Lower lobe of right lung (tissue), 2 donors: ENCODE data around the gene SAPCD2. TPM values are rescaled to one million over a fixed set of nuclear protein-coding genes. Genes with fewer than 3 reads are reported as not detected.

Experiments
- ATAC-seq, 2 donors: fragments of 200-7000 bp; cut with Tn5 transposase; one replicate each; pipeline ENCODE4 v1.9.1; 2020 to 2022; ENCODE audit warnings: mild to moderate bottlenecking in 2 of 2, moderate library complexity in 2 of 2
- DNase-seq: peaks from one replicate; pipeline ENCODE4 v3.0.0-alpha.2; 2020
- H3K27ac ChIP-seq: fragments of 200-600 bp; one replicate; pipeline ENCODE4 v1.8.0; 2022
- H3K27me3 ChIP-seq: fragments of 200-600 bp; one replicate; pipeline ENCODE4 v1.8.0; 2022; ENCODE audit warnings: low read depth
- H3K36me3 ChIP-seq: fragments of 200-600 bp; one replicate; pipeline ENCODE4 v1.8.0; 2022; ENCODE audit warnings: mild to moderate bottlenecking
- H3K4me1 ChIP-seq: fragments of 200-600 bp; one replicate; pipeline ENCODE4 v1.8.0; 2022
- H3K4me3 ChIP-seq: fragments of 200-600 bp; one replicate; pipeline ENCODE4 v1.8.0; 2022; ENCODE audit warnings: mild to moderate bottlenecking
- H3K9me3 ChIP-seq: fragments of 200-600 bp; one replicate; pipeline ENCODE4 v1.8.0; 2022
- intact Hi-C: fragments of 100-400 bp; cut with DNase I; formaldehyde crosslinking; loops from one replicate; pipeline ENCODE4 v1.11.0; 2022
- total RNA-seq: library from RNA; stranded (reverse); fragmentation: NEBNext Ultra II Directional; extraction: Animal tissue kit (Norgen Biotek cat#: 25700); gene quantifications from one replicate; pipeline ENCODE4 v1.2.1, GENCODE V29; 2021
- TF ChIP-seq, protein P1 (sequence below): fragments of 200-600 bp; IDR thresholded peaks from one replicate; pipeline ENCODE4 v1.8.0; 2022; ENCODE audit warnings: antibody characterized with exemption, mild to moderate bottlenecking
- donor health status: DM: no; HTN: yes; CAD: no; lungs with severe emphysema.

SAPCD2 gene
- total RNA-seq, 1 donor from 2014 or later: 0.86 TPM

- H3K4me1 ChIP-seq: peaks cover 15% of the 10 kb centered on the region
- TF ChIP-seq, protein P1, sequence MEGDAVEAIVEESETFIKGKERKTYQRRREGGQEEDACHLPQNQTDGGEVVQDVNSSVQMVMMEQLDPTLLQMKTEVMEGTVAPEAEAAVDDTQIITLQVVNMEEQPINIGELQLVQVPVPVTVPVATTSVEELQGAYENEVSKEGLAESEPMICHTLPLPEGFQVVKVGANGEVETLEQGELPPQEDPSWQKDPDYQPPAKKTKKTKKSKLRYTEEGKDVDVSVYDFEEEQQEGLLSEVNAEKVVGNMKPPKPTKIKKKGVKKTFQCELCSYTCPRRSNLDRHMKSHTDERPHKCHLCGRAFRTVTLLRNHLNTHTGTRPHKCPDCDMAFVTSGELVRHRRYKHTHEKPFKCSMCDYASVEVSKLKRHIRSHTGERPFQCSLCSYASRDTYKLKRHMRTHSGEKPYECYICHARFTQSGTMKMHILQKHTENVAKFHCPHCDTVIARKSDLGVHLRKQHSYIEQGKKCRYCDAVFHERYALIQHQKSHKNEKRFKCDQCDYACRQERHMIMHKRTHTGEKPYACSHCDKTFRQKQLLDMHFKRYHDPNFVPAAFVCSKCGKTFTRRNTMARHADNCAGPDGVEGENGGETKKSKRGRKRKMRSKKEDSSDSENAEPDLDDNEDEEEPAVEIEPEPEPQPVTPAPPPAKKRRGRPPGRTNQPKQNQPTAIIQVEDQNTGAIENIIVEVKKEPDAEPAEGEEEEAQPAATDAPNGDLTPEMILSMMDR: no peak
- no peak for DNase-seq
- no peak overlapping the region for H3K4me3 ChIP-seq
- H3K36me3 ChIP-seq: peaks cover 54% of the 10 kb centered on the region
- H3K27ac ChIP-seq: no peak overlapping the region
- no peaks in the 10 kb centered on the region for H3K27me3 ChIP-seq
- ATAC-seq: no peak
- intact Hi-C loops: no loop called here
- H3K9me3 ChIP-seq: no peaks in the 10 kb centered on the region
These were observed 9.0 kb upstream of the SAPCD2 start for GRCh38 chr9:137079401-137079787.

- TF ChIP-seq, protein P1: no peak
- Histone ChIP-seq H3K27me3 (no peaks in the 10 kb centered on the region), H3K36me3 (peaks cover 54% of the 10 kb centered on the region), H3K4me1 (peaks cover 15% of the 10 kb centered on the region), H3K9me3 (no peaks in the 10 kb centered on the region), H3K4me3 (peak overlapping the region; percentile 76), H3K27ac (no peak overlapping the region)
- peak; percentile 49 for DNase-seq
- intact Hi-C loops: no loop called here
- ATAC-seq: no peak
These were observed 8.5 kb upstream of the SAPCD2 start for GRCh38 chr9:137078701-137079400.

DNA sequence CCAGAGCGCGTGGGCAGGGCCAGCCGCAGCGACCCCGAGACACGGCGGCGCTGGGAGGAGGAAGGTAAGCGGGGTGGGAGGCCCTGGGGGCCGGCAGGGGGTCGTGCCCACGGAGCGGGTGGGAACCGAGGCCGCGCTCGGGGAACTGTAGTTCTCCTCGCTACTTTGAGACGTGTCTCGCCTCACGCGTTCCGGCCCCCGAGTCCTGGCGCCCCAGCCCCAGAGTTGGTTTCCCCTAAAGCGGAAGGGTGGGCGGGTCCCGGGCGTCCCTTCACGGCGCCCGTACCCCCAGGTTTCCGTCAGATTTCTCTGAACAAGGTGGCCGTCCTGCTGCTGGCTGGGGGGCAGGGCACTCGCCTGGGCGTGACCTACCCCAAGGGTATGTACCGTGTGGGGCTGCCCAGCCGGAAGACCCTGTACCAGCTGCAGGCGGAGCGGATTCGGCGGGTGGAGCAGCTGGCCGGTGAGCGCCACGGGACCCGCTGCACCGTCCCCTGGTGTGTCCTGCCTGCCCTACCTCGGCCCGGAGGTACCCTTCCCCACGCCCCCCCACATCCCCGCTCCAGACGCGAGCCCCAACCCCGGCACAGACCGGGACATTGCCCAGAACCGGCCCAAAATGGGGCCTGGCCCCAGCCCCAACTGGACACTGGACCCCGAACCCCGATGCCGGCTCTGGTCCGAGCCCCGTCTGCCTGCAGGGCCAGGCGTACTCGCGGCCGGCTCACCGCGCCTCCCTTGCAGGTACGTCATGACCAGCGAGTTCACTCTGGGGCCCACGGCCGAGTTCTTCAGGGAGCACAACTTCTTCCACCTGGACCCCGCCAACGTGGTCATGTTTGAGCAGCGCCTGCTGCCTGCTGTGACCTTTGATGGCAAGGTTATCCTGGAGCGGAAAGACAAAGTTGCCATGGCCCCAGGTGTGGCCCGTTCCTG is 7.7 kb upstream of the SAPCD2 start:
- Histone ChIP-seq H3K9me3 (no peaks in the 10 kb centered on the region), H3K4me3 (peak overlapping the region; percentile 76), H3K27ac (peak overlapping the region; percentile 41), H3K4me1 (peaks cover 15% of the 10 kb centered on the region), H3K27me3 (no peaks in the 10 kb centered on the region), H3K36me3 (peaks cover 46% of the 10 kb centered on the region)
- DNase-seq: peak; percentile 71
- peak; percentile 6 to 10 for ATAC-seq
- TF ChIP-seq, protein P1: no peak
- intact Hi-C loops: no loop called here

DNA sequence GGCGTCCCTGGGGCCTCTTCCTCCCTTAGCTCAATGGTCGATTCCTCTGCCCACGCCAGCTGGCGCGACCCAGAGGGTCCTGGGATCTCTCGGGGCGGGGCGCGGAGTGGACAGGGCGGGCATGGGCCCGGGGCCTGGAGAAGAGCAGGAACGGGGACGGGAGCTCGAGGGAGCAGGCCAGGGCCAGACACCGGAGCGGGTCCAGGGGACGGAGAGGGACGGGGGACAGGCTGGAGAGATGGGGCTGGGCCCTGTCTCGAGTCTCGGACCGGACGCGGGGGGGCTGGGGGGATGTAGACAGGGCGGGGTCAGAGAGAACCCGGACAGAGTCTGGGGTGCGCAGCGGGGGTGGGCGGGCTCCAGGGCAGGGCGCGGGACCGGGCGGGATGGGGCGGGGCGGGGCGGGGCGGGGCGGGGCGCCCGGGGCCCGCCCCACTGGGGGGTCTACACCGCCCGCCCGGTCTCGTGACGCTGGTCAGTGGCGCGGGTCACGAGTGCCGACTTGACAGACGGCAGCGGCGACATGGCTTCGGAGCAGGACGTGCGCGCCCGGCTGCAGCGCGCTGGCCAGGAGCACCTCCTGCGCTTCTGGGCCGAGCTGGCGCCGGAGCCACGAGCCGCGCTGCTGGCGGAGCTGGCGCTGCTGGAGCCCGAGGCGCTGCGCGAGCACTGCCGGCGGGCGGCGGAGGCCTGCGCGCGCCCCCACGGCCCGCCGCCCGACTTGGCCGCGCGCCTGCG is 6.8 kb upstream of the SAPCD2 start, which contains the start of gene UAP1L1:
Gene UAP1L1 (plus strand): TSS at position 508 of the 738 bp plus-strand sequence. CDS start 16 bp downstream, at position 524.
- Histone ChIP-seq H3K27me3 (no peaks in the 10 kb centered on the region), H3K4me1 (peaks cover 15% of the 10 kb centered on the region), H3K9me3 (no peaks in the 10 kb centered on the region), H3K27ac (peak within 1 kb of the TSS; percentile 78), H3K36me3 (peaks cover 38% of the 10 kb centered on the region), H3K4me3 (peak within 1 kb of the TSS; percentile 76)
- TF ChIP-seq, protein P1: no peak
- ATAC-seq (peak; percentile 74 to 79), DNase-seq (peak; percentile 92)
- intact Hi-C loops: no loop called here

GRCh38 chr9:137076636-137077009 is 6.3 kb upstream of the SAPCD2 start:
- Histone ChIP-seq H3K4me1 (peaks cover 15% of the 10 kb centered on the region), H3K36me3 (peaks cover 32% of the 10 kb centered on the region), H3K27ac (peak overlapping the region; percentile 78), H3K4me3 (peak overlapping the region; percentile 76), H3K9me3 (no peaks in the 10 kb centered on the region), H3K27me3 (no peaks in the 10 kb centered on the region)
- ATAC-seq (peak in 1 of 2 donors; percentile 13), DNase-seq (peak; percentile 53)
- TF ChIP-seq, protein P1: no peak
- intact Hi-C loops: no loop called here
